SKM-1 (cell line): ENCODE data around the gene SCAI.
"Not testable (repeated sequence)": the region's sequence is repeated elsewhere in the genome, so short reads cannot be mapped to it uniquely, and the experiment has no call there.

ENCODE experiments used
- DNase-seq: peaks from one replicate; lab custom pipeline; 2025; ENCODE audit not compliant: unreplicated experiment; lab: John Stamatoyannopoulos, UW

The SCAI gene

DNA sequence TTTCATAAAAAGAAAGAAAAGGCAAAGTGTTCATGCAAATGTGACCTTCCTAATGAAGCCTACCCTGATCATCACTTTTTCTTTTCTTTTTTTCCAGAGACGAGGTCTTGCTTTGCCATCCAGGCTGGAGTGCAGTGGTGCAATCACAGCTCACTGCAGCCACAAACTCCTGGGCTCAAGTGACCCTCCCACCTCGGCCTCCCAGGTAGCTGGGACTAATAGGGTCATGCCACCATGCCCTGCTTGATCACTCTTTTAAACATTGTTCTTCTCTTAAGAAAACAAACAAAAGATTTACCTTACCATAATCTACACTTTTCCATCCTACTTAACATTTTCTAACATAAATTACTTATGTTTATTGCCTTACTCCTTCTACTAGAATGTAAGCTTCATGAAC is 193.9 kb downstream of the SCAI start:
- no peak for DNase-seq

DNA sequence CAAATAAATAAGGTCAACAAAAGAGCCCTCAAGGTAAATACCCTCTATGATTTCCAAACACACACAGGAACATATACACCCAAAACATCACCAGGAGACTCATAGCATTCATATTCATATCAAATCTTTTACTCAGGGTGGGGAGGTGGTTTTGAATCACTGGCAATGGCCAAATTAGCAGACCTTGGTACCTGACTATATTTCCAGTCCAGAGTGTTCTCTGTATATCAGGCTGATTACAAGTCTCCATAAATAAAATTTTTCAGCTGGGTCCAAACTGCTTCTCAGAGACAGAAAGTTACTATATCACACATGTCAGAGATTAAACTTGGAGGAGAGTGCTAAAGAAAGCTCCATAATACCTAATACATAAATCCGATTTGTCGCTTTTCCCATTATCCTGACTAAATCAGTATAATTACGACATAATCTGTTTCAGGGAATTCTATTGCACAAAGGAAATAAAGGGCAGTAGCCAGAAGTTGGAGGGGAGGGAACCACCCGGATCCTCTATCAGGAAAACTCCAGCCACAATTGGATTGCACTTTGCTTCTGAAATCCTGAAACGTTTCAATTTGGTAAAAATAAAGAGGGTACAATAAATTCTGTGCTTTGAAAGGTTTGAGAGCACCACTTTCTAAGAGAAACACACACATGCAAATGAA is 195.5 kb downstream of the SCAI start:
- DNase-seq, result no peak

DNA sequence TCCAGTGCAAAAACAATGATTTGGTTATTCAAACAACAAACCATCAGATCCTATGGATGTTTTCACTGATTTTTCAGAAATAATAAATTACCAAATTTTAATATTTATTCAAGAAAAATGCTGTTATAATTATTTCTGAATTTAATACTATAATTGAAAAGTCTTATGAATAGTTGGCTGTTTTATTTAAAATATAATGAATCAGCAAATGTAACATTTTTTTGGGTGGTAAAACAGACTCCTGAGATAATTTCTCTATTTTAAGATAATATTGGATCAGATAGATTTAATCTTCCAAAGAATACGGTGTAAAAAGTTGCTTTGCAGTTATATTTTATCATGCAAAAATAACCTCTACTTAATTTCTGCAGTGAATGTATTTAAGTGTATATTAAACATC is 197.2 kb downstream of the SCAI start:
- no peak for DNase-seq

DNA sequence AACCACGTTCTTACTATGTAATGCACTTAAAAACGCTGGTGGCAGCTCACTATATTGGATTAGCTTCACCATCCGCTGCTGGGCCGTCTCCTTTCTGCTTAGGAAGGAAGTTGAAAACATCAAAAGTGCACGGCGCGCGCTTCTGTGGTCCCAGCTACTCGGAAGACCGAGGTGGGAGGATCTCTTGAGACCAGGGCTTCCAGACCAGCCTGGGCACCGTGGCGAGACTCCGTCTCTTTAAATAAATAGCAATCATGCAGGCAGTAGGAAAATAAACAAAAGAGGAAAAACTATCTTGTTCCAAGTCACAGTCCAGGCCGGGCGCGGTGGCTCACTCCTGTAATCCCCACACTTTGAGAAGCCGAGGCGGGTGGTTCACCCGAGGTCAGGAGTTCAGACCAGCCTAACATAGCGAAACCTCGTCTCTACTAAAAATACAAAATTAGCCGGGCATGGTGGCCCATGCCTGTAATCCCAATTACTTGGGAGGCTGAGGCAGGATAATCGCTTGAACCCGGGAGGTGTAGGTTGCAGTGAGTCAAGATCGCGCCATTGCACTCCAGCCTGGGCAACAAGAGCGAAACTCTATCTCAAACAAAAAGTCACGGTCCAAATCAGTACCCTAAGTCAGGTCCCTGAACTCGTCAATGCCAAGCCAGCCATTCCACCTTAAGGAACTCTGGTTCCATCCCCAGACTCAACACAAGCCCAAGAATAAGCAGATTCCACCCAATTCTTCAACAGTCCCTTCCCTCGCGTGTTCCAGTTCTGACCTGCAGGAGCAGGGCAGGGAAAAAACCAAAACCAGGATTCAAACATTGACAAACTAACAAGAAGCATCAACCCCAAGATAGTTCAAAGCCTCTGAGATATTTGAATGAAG is 201.4 kb downstream of the SCAI start:
- DNase-seq, result no peak

DNA sequence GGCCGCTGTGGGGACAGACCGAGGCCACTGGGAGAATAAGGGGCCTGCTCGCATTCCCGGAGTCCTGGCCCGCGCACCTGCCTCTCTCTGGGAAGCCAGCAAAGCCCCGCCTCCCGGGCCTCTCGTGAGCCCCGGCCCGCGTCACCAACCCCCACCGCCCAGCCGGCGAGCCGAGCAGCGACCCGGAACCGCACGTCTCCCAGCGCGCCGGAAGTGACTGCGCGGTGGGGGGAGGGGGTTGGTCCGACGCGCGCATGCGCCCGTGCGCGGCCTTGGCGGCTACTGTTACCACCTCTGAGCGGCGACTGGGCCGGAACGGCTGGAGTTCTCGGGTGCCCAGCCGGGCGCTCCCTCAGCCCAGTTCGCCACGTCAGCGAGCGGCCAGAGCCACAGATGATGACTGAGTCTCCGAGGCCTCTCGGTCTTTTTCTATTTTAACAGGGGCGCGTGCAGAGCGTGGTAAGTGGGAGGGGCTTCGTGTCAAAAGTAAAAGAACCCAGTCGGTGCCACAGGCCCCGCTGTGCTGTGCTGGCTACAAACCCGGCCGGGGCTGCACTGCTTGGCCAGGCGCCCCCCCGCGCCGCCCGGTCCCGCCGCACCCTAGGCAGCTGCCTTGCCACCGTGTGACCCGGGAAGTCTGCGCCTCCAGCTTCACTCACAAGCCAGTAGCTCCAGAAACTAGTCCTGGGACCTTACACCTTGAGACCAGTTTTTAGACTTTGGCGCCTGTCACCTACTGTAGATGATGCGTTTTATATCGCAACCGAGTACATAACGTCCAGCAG is 202.2 kb downstream of the SCAI start, which contains the start of gene GOLGA1:
Gene GOLGA1 (minus strand): TSS at position 190 of the 785 bp plus-strand sequence. CDS start 2,372 bp downstream, outside the sequence.
- peak; percentile 91 for DNase-seq

DNA sequence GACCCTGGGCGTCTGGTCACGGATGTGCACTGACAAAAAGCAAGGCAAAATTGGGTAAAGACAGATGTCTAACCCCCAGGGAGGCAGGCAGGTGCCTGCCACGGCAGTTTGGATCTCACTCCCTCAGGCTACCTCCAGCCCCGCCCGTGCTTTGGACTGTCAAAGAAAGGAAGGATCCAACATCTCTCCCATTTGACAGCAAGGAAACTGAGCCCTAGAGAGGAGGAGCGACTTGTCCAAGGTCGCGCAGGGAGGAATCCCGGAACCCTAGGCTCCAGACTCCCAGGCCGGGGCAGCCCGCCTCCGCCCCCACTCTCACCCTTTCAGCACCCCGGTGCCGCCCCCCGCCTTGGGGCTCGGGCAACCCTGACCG is 202.8 kb downstream of the SCAI start:
- DNase-seq, result no peak

DNA sequence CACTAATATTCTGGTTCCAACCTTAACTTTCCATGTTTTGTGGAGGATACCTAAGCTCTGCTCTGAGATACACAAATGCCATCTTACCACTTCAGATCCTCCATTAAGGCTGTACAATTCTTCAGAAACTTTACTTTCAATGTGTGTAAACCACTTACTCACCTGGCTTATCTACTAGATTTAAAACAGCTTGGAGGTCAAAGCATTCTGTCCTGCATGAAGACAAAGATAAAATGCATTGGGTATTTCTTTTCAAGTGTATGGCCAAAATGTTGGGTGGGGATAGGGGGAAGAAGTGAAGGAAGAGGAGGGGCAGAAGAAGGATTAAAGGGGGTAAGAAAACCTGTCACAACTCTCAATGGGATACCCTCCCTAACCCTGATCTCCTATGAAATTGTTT is 203.4 kb downstream of the SCAI start:
- DNase-seq, result no peak

DNA sequence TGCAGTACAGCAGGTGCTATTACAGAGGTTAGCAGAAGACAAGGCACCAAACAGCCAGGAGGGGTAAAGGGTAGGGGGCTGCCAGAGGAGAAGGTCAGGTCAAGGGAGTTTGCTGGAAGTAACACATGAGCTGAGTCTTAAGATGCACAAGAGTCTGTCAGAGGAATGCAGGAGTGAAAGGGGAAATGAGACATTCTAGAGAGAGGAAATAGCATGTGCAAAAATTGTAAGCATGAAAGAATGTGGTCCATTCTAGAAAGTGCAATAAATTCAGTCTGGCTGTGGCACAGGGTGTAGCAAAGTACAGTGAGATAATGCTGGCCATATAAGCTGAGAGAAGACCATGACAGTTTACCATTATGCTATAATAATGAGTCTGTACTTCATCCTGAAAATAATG is 209.0 kb downstream of the SCAI start:
- no peak for DNase-seq

DNA sequence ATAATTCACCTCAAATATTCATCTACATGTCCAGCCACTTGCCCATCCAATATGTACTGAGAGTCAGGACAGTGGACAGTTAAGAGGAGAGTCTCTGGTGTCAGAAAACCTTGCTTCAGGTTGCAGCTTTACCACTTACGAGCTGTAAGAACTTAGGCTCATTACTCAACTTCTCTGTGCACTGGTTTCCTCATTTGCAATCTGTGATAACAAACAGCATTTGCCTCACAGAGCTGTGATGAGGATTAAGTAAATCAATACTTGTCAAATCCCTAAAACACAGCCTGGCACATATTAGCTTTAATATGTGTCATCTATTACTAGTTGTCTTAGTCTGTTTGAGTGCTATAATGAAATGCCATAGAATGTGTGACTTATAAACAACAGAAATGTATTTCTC is 211.0 kb downstream of the SCAI start:
- DNase-seq, result peak; percentile 8

DNA sequence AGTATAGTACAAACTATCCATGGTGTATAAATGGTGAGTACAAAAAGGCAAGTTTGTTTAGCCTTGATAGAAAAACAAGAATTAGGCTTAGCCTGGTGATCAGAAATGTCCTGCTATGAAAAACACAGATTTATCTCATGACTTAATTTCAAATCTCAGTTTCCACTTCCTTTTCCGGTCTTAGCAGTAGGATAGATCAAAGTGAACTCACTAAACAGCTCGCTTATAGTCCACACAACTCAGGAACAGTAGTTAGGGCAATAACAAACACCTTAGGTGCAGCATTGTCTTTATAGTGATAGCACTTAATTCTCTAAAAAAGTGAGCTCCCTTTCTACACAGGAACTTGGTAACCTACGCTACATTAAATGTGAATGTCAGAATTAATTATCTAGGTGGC is 213.9 kb downstream of the SCAI start:
- DNase-seq, result no peak

DNA sequence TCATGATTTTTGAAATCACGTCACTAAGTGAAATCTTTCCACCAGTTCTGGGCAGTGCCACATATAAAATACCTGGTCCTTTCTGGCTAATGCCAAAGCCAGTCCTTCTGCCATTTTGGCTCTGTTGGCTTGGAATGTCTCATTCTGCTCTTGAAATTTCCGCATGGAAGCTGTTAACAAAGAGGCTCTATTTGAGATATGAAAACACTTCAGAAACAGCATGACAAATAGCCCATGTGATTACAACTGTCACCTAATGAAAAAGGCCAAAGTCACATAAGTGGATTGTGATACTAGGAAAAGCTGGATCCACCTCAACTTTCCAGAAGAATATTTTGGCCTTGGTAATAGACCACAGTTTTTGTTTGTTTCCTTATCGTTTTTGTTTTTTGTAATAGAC is 215.2 kb downstream of the SCAI start:
- no peak for DNase-seq

DNA sequence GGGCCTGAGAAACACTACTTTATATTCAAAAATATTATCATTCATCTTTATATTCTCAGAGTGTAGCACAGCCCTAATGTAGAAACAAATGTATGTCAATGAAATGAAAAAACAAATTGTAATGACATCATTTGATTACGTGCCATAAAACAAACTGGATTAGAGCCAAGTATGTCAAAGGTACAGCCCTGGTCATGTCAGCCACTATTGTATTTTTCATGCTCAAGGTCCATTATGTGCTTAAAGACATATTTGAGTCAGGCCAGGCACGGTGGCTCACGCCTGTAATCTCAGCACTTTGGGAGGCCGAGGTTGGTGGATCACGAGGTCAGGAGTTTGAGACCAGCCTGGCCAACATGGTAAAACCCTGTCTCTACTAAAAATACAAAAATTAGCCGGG is 222.9 kb downstream of the SCAI start:
- DNase-seq, result not testable (repeated sequence)

DNA sequence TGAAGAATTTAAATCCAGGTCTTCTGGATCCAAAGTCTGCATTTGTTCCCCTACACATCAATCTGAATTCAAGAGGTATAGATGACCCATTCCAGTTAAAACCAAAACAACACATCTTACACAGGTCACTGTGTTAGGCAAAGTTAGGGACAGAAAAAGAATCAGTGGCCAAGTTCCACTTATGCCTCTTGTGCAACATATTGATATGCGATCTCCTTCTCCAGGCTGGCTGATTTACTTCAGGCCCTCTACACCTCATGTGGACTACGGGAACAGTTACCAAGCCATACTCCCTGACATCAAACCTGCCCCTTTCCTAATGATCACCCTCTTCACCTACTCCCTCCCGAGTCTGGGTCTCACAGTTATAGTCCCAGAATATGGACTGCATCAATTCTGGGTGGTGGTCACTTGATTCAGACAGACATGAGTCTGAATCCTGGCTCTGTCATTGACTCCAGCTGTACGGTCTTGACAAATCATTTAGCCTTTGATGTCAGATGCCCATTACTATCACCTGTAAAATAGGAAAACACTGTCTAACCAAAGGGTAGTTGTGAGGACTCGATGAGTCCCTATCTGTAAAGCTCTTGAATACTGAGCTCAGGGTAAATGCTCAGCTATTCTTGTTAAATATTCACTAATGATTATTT is 228.4 kb downstream of the SCAI start:
- no peak for DNase-seq

DNA sequence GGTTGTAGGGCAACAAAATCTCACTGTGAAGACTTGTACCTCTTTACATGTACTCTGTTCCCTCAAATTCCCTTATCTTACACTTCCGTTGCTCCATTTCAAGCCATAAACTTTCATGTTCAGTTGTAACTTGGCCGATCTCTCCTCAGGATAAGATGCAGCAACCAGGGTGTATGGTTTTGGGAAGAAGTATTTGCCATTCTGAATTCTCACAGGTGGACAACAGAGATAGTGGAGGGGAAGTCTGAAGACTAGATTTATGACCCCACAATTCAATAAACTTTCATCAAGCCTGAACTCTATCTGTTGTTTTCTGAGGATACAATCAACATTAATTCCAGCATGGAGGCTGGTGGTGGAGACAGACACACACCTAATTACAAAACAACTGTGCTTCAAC is 229.9 kb downstream of the SCAI start:
- no peak for DNase-seq

DNA sequence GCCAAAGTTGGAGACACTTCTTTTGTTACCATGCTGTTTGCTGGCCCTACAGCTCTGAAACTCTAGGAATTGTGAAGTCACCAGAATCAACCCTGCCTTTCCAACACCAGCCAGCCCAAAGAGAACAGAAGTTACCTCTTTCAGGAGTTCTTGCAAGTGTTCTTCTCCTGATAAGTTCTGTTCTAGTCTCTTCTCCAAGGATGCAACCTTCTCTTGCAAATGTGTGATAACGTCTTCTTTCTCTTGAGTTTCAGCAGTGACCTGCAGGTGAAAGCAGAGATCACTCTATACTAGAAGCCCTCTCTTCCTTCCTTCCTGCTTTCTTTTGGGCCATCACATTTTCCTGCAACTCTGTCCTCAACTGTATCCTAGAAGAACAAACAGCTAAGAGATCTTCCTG is 231.6 kb downstream of the SCAI start:
- no peak for DNase-seq

DNA sequence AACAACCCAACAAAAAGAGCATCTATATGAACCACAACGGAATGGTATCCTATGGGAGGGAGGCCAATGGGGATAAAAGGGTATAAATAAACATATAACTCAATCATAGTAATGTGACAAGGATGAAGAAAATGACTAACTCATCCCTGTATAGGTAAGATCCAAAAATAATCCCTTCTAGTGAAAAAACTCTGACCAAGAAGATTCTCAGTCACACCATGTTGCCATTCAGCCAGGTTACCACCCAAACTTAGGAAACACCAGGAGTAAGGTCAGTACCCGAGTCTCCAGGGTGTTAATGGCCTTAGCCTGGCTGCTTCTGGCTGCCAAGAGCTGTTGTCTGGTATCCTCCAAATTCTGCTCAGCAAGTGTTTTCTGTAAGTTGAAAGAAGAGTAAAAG is 235.2 kb downstream of the SCAI start:
- no peak for DNase-seq

DNA sequence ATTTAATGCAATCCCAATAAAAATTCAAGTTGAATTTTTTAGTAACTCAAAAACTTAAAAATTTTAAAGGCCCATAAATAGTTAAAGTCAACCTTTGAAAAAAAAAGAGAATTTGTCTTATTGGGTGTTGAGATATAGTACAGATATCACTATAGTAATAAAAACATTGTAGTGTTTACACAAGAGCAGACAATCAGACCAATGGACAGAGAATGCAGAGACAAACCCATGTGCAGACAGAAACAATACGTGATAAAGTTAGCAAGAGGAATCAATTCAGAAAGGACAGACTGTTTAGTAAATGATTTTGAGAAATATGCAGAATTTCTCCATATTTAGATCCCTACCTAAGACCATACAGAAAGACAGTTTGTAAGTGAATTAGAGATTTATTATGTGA is 236.4 kb downstream of the SCAI start:
- DNase-seq, result no peak

DNA sequence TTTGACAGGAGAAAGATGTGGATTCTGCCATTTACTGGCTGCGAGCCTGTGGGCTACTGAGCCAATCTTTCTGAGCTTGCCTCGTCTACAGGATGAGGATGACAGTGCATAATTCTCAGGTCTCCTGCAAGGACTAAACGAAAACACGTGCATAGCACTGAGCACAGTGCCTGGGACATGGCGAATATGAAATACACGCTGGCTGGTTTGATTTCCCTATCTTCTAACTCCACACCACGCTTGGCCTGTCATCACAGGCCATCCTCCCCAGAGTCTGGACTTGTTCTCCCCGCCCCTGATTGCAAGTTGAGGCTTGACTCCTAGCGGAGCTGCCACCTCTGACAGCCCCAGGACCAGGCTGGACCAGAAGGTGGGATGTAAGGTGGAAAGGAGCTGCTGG is 243.5 kb downstream of the SCAI start:
- DNase-seq, result no peak

DNA sequence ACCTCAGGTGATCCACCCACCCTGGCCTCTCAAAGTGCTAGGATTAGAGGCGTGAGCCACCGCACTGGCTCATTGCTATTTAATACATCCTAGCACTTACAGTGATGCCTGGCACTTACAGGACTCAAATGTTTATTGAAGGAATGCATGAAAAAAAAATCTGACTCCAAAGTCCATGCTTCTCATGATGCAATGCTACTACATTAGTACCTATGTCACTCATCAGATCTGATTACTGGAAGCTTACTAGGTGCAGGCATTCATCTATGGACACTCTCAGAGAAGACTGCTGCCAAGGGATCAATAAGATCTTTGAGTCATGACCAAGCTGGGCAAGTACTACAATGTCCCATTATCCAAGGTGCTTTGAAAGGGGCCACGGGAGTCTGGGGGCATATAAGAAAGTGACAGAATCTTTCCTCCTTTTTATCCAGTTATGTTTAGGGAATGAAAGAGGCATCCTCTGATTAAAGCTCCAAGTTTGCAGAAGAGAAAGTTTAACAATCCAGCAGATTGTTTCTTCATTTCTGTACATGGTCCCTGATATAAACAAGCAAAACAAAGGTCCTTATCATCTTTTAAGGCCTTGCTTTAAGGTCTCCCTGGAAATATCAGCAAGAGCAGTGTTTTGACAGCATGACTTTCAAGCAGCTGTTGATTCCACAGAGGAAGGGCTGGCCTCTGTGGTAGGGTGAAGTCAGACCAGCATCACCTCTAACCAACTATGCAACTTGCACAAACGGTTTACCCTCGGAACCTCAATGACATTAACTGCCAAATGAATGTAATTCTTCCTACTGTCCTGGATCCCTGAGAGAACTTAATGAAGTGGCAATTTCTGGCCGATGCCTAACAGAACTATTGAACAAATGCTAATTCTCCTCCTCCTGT is 245.5 kb downstream of the SCAI start:
- no peak for DNase-seq

DNA sequence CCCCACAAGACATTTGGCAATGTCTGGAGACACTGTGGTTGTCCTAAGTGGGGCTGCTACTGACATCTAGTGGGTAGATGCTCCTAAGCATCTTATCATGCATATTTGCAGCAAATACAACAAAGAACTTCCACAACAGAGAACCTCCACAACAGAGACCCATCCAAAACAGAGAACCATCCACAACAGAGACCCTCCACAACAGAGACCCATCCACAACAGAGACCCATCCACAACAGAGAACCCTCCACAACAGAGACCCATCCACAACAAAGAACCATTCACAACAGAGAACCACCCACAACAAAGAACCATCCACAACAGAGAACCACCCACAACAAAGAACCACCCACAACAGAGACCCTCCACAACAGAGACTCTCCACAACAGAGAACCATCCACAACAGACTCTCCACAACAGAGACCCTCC is 248.6 kb downstream of the SCAI start:
- DNase-seq, result no peak
